Measurements from ENCODE around the gene CFDP1. TPM values are rescaled to one million over a fixed set of nuclear protein-coding genes. Genes with fewer than 3 reads are reported as not detected.
"Not testable (repeated sequence)": the region's sequence is repeated elsewhere in the genome, so short reads cannot be mapped to it uniquely, and the experiment has no call there.

The CFDP1 gene
- total and polyA plus RNA-seq, 10 donors: 56.1 to 222 (median 108) TPM

GRCh38 chr16:75280331-75280804 lies 152.9 kb downstream of the CFDP1 start:
- Histone ChIP-seq H3K9me3 (no peaks in the 10 kb centered on the region), H3K27ac (no peak overlapping the region), H3K27me3 (replicated peaks in 1 of 7) (peaks cover 0 to 59% (median 0%) of the 10 kb centered on the region in 7 donors), H3K4me1 (peaks cover 0 to 8% (median 0%) of the 10 kb centered on the region in 6 donors), H3K4me3 (no peak overlapping the region), H3K36me3 (peaks cover 0 to 8% (median 0%) of the 10 kb centered on the region in 6 donors)
- 82 to 90% (median 87%) methylated on average over 8 of the region's 8 CpGs for WGBS, 5 donors
- no peak for TF ChIP-seq CTCF (IDR thresholded peaks at IDR 0.05 in 8 of 11, conservative IDR thresholded peaks at IDR 0.05 in 3 of 11)
- no peak for TF ChIP-seq POLR2AphosphoS5 (IDR thresholded peaks at IDR 0.05)
- no peak for TF ChIP-seq POLR2A (IDR thresholded peaks at IDR 0.05)
- intact Hi-C loops (cut with DNase I; ENCODE audit: low total_unique reads): no loop called here
- DNase-seq: no peak

GRCh38 chr16:75279305-75279704 lies 154.0 kb downstream of the CFDP1 start:
- no peak overlapping the region for H3K27ac ChIP-seq
- intact Hi-C loops (cut with DNase I; ENCODE audit: low total_unique reads): no loop called here
- no peak overlapping the region for H3K4me3 ChIP-seq
- DNase-seq: peak; percentile 74
- H3K36me3 ChIP-seq: peaks cover 0 to 8% (median 0%) of the 10 kb centered on the region in 6 donors
- H3K9me3 ChIP-seq: no peaks in the 10 kb centered on the region
- peaks cover 0 to 64% (median 0%) of the 10 kb centered on the region in 7 donors for H3K27me3 ChIP-seq (replicated peaks in 1 of 7)
- H3K4me1 ChIP-seq: peaks cover 0 to 17% (median 0%) of the 10 kb centered on the region in 6 donors
- WGBS, 5 donors: 32 to 49% (median 42%) methylated on average over 10 of the region's 10 CpGs
- no peak for TF ChIP-seq CTCF (IDR thresholded peaks at IDR 0.05 in 8 of 11, conservative IDR thresholded peaks at IDR 0.05 in 3 of 11)
- peak in 1 of 3 donors; percentile 7 for TF ChIP-seq POLR2AphosphoS5 (IDR thresholded peaks at IDR 0.05)
- TF ChIP-seq POLR2A (IDR thresholded peaks at IDR 0.05): no peak

GRCh38 chr16:75273054-75273925 lies 160.0 kb downstream of the CFDP1 start:
- intact Hi-C loops (cut with DNase I; ENCODE audit: low total_unique reads): no loop called here
- TF ChIP-seq POLR2AphosphoS5 (IDR thresholded peaks at IDR 0.05): no peak
- no peak for TF ChIP-seq POLR2A (IDR thresholded peaks at IDR 0.05)
- TF ChIP-seq CTCF (IDR thresholded peaks at IDR 0.05 in 8 of 11, conservative IDR thresholded peaks at IDR 0.05 in 3 of 11): no peak
- Histone ChIP-seq H3K4me1 (peaks cover 3 to 48% (median 16%) of the 10 kb centered on the region in 6 donors), H3K27me3 (replicated peaks in 1 of 7) (peaks cover 0 to 76% (median 0%) of the 10 kb centered on the region in 7 donors), H3K36me3 (no peaks in the 10 kb centered on the region), H3K27ac (peak overlapping the region in 4 of 8 donors; percentile 30 to 66 (median 47)), H3K4me3 (no peak overlapping the region), H3K9me3 (no peaks in the 10 kb centered on the region)
- 75 to 89% (median 84%) methylated on average over 23 of the region's 23 CpGs for WGBS, 5 donors
- DNase-seq: no peak

GRCh38 chr16:75272629-75273028 lies 160.7 kb downstream of the CFDP1 start:
- peaks cover 0 to 76% (median 0%) of the 10 kb centered on the region in 7 donors for H3K27me3 ChIP-seq (replicated peaks in 1 of 7)
- H3K36me3 ChIP-seq; DNase-seq; intact Hi-C loops (cut with DNase I; ENCODE audit: low total_unique reads); H3K4me3 ChIP-seq; H3K9me3 ChIP-seq: not testable (repeated sequence)
- peaks cover 3 to 54% (median 18%) of the 10 kb centered on the region in 6 donors for H3K4me1 ChIP-seq
- peak overlapping the region in 4 of 8 donors; percentile 16 to 66 (median 47) for H3K27ac ChIP-seq
- WGBS, 5 donors: 84 to 92% (median 88%) methylated on average over 10 of the region's 10 CpGs

Data from spleen (tissue), 11 donors.